HG03469 (cell line): ENCODE data around the gene EXOSC3.

Experiments used
- ATAC-seq: cut with Tn5 transposase; IDR thresholded peaks from one replicate; pipeline ENCODE4 v1.9.1; 2021; ENCODE audit warnings: mild to moderate bottlenecking, moderate library complexity, moderate number of reproducible peaks; ENCODE audit not compliant: unreplicated experiment

The EXOSC3 gene

DNA sequence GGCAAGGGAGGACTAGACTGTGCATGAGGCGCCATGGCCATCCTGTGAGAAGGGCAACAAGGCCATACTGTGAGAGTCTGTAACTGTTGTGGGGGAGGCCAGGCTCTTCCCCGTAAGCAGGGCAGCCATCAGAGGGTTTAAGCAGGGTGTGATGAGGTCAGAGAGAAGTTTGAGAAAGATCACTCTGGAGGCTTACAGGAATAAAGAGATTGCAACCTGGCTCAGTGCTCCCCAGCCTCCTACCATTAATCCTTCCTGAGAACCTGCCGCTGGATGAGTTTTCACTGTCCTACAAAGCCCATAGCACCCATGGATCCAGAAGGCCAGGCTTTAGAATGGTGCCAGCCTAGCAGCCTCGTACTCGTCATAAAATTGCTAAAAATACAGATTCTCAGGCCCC is 45.6 kb downstream of the EXOSC3 start:
- no peak for ATAC-seq

DNA sequence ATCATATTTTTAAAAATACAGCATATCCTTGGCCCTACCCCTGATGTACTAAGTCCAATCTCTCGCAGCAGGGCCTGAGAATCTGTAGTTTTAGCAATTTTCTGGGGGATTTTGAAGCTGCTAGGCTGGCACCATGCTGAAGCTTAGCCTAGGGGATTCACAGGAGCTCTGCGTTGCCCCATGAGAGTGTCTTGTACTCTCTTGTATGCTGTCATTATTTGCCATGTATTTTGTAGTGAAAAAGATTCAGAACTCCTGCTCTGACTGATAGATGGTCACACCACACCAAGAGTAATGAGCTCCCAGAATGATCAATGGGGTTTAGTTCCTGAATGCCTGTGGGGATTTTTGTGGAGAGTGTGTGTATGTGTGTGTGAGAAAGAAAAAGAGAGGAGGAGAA is 51.9 kb downstream of the EXOSC3 start:
- ATAC-seq: no peak

DNA sequence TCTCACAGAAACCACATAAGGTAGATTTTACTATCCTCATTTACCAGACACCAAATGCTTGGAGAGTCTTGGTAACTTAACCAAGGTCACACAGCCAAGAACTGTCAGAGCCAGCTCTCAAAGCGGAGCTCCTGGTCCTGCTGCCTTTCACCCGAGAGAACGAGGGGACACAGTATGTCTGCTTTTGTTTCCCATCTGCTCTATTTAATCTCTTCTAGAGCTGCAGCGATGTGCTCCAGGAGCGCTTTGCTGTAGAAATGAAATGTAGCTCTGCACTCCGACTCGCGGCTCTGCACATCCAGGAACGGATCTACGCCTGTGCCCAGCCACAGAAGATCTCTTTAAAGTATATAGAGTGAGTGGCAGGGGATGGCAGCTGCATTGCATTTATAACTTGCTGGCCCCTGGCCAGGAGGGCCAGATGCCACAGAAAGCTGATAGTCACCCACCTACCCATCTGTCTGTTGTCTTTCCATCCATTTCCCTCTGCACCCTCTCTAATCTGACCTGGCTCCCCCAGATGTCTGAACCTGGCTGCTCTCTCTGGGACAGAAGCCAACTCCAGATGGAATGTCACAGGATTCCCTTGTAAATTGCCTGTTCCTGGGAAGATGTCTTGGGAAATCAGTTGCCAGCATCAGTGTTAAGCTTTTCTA is 52.6 kb downstream of the EXOSC3 start:
- ATAC-seq: no peak

DNA sequence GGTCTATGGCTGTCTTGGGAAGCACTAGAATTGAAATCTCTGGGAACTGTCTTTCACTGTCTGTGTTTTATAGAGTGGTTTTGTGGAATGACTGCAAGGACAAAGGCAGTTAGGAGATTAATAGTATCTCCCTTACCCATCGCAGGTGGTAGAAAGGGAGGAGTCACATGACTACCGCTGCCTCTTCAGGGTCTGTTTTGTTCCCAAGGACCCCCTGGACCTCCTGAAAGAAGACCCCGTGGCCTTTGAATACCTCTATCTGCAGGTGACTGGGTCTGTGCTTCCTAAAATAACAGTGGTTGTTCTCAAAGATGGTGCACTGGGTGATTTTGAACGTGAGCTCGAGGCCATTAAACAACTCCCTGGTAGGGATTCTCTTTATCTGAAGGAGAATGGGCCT is 54.0 kb downstream of the EXOSC3 start:
- ATAC-seq: no peak

DNA sequence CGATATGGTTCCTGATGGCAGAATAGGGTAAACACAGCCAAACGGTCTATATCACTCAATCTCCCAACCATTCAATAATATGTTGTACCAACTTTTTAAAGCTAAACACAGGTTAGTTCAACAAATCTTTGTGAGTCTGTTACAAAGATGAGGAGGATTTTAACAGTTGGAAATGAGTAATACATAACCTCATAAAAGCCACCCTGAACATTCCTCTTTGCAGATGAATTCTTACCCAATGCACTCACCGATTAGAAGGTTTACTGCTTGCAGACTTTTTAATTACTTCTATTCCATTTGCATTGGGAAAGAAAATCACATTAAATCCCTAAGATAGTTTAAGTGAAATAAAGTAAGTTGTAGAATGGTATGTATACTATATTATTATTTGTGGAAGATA is 54.6 kb downstream of the EXOSC3 start:
- no peak for ATAC-seq
